Stimulated activated naive CD8-positive, alpha-beta T cell treated with anti-CD3 and anti-CD28 coated beads, Interleukin-15, Interleukin-2, amounts not matched to agents 100 ng/mL and 50 ng/mL, for 24 hours (primary cell): ENCODE data around the gene CELA2A.
"Not testable (repeated sequence)": the region's sequence is repeated elsewhere in the genome, so short reads cannot be mapped to it uniquely, and the experiment has no call there.

Experiments used
- H3K27ac Mint-ChIP-seq: one replicate; pipeline ENCODE4 v1.8.0; 2021; ENCODE audit warnings: mild to moderate bottlenecking, mixed read lengths
- H3K27me3 Mint-ChIP-seq: one replicate; pipeline ENCODE4 v1.8.0; 2021; ENCODE audit warnings: mixed read lengths
- H3K36me3 Mint-ChIP-seq: one replicate; pipeline ENCODE4 v1.8.0; 2021; ENCODE audit warnings: low read depth, mixed read lengths
- H3K4me1 Mint-ChIP-seq: one replicate; pipeline ENCODE4 v1.8.0; 2021; ENCODE audit warnings: low read depth, mixed read lengths
- H3K4me3 Mint-ChIP-seq: one replicate; pipeline ENCODE4 v1.8.0; 2021; ENCODE audit warnings: mild to moderate bottlenecking, mixed read lengths
- H3K9me3 Mint-ChIP-seq: one replicate; pipeline ENCODE4 v1.8.0; 2021; ENCODE audit warnings: mixed read lengths

CELA2A gene

DNA sequence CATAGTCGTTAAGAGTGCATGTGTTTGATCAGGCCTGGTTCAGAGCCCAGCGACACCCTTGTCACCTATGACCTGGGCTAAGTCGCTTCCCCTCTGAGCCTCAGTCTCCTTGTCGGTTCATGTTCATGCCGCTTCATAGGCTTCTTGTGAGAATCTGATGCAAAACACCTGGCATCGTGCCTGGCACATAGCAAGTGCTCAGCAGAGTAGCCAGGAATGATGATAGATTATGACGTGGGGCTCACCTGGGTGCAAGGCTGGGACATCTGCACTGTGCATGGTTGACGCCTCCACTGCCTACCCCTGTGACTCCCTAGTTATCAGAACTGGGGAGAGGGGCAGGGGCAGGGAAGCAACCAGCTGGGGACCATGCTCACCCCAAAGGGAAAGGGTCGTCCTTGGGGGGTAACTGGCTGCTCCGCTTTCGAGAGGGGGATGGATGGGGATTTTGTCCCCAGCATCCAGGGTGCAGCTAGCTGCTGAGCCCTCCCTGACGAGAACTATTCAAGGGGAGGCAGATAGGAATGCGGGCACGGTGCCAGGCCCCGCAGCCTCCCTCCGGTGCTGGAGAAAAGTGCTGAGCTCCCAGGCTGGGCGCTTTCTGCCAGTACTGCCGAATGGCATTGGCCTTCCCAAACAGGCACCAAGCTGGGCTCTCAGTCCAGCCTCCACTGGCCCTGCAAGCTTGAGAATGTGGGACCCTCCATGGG lies 37.6 kb upstream of the CELA2A start:
- Mint-ChIP-seq H3K27ac (no peak overlapping the region), H3K36me3 (peaks cover 33% of the 10 kb centered on the region), H3K4me1 (peaks cover 60% of the 10 kb centered on the region), H3K27me3 (no peaks in the 10 kb centered on the region), H3K9me3 (no peaks in the 10 kb centered on the region), H3K4me3 (no peak overlapping the region)

DNA sequence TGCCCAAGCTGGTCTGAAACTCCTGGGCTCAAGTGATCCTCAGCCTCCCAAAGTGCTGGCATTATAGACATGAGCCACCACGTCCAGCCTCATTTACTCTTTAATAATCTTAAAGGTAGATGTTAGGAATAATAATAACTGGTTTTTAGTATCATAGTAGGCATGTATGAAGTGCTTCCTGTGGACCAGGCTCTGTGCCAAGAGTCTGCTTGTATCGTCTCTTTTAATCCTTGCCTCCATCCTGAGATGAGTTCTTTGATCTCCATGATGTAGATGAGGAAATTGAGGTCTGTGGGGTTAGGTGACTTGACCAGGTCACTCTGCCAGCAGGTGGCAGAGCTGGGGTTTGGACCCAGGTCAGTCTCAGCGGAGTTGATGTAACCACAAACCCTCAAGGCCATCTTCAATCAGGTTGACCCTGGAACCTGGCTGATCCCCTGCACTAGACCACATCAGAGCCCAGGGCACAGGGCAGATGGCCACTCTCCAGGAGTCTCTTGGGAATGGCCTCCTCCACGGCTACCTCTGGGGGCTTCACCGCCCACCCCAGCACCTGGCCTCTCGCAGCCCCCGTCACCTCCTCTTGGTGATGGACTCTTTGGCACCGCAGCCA lies 35.6 kb upstream of the CELA2A start:
- H3K27me3 Mint-ChIP-seq, result no peaks in the 10 kb centered on the region
- H3K4me3 Mint-ChIP-seq, result no peak overlapping the region
- H3K9me3 Mint-ChIP-seq, result no peaks in the 10 kb centered on the region
- peak overlapping the region; percentile 58 for H3K27ac Mint-ChIP-seq
- peaks cover 21% of the 10 kb centered on the region for H3K36me3 Mint-ChIP-seq
- H3K4me1 Mint-ChIP-seq, result peaks cover 40% of the 10 kb centered on the region

DNA sequence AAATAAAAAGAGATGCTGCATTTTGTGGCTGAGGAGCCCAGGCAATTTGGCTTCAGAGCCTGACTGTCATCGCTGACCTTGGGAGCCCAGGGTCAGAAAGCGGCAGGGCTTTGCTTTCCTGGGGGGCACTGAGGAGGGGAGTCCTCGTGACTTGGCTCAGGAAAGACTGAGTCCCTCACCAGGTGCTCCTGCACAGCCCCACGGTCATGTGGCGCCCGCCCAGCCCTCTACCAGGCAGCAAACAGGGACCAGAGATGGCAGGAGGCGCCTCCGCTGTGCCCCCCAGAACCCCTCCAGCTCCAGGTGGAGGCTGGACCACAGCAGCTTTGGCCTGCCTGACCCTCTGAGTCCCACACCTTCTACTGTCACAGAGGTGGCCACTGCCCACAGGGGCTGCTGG lies 33.7 kb upstream of the CELA2A start:
- H3K4me3 Mint-ChIP-seq, result no peak overlapping the region
- H3K27ac Mint-ChIP-seq, result no peak overlapping the region
- no peaks in the 10 kb centered on the region for H3K27me3 Mint-ChIP-seq
- H3K36me3 Mint-ChIP-seq, result peaks cover 27% of the 10 kb centered on the region
- H3K9me3 Mint-ChIP-seq, result no peaks in the 10 kb centered on the region
- H3K4me1 Mint-ChIP-seq, result peaks cover 29% of the 10 kb centered on the region

DNA sequence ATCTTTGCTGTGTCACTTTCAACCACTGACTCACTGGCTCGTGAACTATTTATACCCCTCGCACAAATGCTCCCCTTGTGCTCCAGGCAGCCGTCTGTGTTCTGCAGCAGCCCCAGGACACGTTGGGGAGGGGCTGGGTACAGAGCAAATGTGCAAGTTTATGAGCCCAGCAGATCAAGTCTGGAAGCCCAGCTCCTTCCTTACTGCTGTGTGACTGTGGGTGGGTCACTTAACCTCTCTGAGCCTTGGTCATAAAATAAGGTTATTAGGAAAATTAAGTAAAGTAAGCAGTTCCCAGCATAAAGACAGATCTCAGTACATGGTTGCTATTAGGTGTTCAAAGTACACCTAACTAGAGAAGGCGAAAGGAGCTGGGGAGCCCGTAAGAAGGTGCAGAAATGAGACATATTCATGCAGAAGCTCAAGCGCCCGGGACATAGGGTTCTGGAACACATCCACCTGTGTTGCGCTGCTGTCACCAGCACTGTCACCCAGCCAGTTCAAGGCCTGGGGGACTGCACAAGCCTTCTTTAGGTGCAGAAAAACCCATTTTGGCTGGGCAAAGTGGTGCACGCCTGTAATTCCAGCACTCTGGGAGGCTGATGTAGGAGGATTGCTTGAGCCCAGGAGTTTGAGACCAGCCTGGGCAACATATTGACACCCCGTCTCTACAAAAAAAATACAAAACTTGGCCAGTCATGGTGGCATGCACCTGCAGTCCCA lies 33.0 kb upstream of the CELA2A start:
- Mint-ChIP-seq H3K27me3 (no peaks in the 10 kb centered on the region), H3K9me3 (no peaks in the 10 kb centered on the region), H3K27ac (no peak overlapping the region), H3K36me3 (peaks cover 27% of the 10 kb centered on the region), H3K4me3 (no peak overlapping the region), H3K4me1 (peaks cover 26% of the 10 kb centered on the region)

DNA sequence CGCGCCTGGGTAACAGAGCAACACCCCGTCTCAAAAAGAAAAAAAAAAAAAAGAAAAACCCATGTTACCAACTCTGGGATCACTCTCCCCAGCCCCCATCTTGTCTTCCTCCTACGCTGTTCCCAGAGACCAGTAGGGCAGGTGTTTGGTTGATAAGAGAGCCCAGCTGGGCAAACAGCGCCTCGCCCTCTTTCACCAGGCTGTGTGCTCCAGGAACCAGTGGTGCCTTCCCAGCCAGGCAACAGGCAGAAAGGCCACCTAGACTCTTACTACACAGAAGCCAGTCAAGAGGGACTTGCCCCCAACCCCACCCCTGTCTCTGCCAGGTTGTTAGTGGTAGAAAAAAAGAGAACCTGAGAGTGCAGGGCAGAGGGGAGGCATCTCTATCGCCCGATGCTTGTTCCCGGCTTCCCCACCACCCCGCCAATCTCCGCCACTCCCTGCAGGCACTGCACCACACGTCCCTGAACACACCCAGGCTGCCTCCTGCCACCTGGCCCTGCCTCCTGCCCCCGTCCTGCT lies 32.3 kb upstream of the CELA2A start:
- Mint-ChIP-seq H3K4me1 (peaks cover 21% of the 10 kb centered on the region), H3K27me3 (no peaks in the 10 kb centered on the region), H3K4me3 (no peak overlapping the region), H3K27ac (peak overlapping the region; percentile 45), H3K9me3 (no peaks in the 10 kb centered on the region), H3K36me3 (peaks cover 27% of the 10 kb centered on the region)

DNA sequence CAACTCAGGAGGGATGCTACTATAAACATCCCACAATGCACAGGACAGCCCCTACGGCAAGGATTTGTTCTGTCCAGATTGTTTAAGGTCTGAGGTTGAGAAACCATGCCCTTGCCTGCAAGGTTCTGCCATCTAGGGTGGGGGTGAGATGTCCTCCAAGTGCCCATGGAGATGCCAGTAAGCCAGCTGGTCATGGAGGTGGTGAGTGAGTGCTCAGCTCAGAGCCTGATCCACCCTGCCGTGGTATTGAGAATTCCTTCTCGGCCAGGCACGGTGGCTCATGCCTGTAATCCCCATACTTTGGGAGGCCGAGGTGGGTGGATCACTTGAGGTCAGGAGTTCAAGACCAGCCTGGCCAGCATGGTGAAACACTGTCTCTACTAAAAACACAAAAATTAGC lies 31.6 kb upstream of the CELA2A start:
- H3K36me3 Mint-ChIP-seq, result peaks cover 24% of the 10 kb centered on the region
- H3K4me1 Mint-ChIP-seq, result peaks cover 19% of the 10 kb centered on the region
- no peaks in the 10 kb centered on the region for H3K27me3 Mint-ChIP-seq
- H3K4me3 Mint-ChIP-seq, result no peak overlapping the region
- no peaks in the 10 kb centered on the region for H3K9me3 Mint-ChIP-seq
- no peak overlapping the region for H3K27ac Mint-ChIP-seq

DNA sequence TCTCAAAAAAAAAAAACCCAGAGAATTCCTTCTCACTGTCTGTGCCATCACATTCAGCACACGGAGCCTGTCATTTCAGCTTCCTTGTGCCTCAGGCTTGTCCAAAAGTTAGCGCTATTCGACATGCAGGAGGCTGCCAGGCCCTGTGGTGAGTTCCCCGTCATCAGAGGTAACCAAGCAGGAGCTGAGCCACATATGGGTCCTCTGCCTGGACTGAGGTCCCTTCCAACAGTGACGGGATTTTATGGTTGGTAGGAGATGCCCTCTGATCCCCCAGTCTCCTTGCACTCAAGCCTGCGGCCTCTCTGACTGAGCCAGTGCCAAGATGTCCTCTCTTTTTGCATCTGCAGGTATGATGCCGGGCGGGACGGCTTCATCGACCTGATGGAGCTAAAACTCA lies 31.0 kb upstream of the CELA2A start:
- Mint-ChIP-seq H3K9me3 (no peaks in the 10 kb centered on the region), H3K36me3 (peaks cover 25% of the 10 kb centered on the region), H3K4me1 (peaks cover 16% of the 10 kb centered on the region), H3K27me3 (no peaks in the 10 kb centered on the region), H3K4me3 (no peak overlapping the region), H3K27ac (no peak overlapping the region)

DNA sequence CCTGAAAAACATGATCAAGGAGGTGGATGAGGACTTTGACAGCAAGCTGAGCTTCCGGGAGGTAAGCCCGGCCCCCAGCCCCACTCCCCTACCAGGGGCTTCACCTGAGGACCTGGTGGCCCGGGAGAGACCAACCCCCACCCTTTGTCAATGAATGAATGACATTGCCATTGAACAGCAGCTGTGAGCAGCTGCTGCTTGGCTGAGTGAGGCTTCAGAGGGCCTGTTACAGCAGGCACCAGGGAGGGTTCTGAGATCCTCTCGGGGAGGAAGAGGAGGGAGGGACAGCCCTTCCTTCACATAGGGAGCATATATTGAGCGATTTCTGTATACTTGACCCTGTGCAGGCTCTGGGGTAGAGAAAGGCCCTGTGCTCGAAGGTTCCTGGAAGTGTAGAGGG lies 30.6 kb upstream of the CELA2A start:
- Mint-ChIP-seq H3K4me3 (no peak overlapping the region), H3K9me3 (no peaks in the 10 kb centered on the region), H3K27me3 (no peaks in the 10 kb centered on the region), H3K4me1 (peaks cover 13% of the 10 kb centered on the region), H3K36me3 (peaks cover 22% of the 10 kb centered on the region), H3K27ac (peak overlapping the region; percentile 56)

DNA sequence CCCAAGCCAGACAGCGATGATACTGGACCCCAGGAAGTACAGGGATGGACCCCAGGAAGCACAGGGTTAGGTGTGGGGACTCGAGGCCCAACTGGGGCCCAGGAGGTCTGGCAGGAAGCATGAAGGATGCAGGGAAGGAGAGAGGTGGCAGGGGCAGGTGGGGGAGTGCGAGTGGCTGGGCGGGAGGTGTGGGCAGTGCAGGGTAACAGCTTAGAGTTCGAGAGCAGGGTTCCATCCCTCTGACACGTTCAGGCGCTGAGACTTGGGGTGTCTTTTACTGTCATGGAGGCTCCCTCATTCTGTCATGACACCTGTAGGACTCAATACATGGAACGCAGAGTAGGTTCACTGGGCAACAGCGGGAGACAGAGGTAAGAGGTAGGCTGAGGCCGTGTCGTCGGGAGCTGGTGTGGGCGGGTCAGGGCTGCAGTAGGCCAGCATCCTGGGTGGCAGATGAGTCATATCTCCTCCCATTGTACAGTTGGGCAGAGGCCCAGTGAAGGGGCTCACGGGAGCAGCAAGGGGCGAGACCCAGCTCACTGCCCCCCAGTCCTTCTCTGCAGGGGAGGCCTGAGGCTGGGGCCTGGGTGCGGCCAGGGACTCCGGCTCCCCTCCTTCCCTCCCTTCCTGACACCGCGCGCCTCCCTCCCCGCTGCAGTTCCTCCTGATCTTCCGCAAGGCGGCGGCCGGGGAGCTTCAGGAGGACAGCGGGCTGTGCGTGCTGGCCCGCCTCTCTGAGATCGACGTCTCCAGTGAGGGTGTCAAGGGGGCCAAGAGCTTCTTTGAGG lies 29.8 kb upstream of the CELA2A start:
- H3K36me3 Mint-ChIP-seq, result peaks cover 19% of the 10 kb centered on the region
- H3K4me3 Mint-ChIP-seq, result no peak overlapping the region
- H3K9me3 Mint-ChIP-seq, result no peaks in the 10 kb centered on the region
- peak overlapping the region; percentile 65 for H3K27ac Mint-ChIP-seq
- H3K4me1 Mint-ChIP-seq, result peaks cover 10% of the 10 kb centered on the region
- H3K27me3 Mint-ChIP-seq, result no peaks in the 10 kb centered on the region

DNA sequence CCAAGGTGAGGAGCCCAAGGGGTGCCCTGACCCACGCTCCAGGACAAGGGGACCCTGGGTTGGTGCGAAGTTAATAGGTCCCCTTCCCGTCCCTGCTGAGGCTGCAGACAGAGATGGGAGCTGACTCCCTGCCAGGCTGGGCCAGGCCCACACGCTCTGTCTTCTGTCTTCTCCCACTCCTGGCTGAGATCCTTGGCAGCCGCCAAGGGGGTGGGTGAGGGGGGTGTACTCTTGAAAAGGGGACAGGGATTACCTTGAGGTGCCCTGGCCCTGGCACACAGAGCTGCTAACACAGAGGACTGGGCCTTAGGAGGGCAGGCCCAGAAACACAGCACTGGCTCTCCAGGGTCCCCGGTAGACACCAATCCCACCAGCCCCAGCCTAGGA lies 29.3 kb upstream of the CELA2A start:
- Mint-ChIP-seq H3K27ac (no peak overlapping the region), H3K4me1 (peaks cover 8% of the 10 kb centered on the region), H3K4me3 (no peak overlapping the region), H3K27me3 (no peaks in the 10 kb centered on the region), H3K36me3 (peaks cover 17% of the 10 kb centered on the region), H3K9me3 (no peaks in the 10 kb centered on the region)

DNA sequence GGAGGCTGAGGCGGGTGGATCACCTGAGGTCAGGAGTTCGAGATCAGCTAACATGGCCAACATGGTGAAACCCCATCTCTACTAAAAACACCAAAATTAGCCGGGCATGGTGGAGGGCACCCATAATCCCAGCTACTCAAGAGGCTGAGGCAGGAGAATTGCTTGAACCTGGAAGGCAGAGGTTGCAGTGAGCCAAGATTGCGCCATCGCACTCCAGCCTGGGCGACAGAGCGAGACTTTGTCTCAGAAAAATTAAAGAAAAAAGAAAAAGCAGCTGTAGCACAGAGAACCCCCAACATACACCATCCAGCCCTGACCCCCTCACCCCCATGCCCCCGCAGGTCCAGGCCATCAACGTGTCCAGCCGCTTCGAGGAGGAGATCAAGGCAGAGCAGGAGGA lies 28.3 kb upstream of the CELA2A start:
- not testable (repeated sequence) for H3K27me3 Mint-ChIP-seq, H3K9me3 Mint-ChIP-seq, H3K27ac Mint-ChIP-seq, H3K4me3 Mint-ChIP-seq, H3K4me1 Mint-ChIP-seq
- peaks cover 17% of the 10 kb centered on the region for H3K36me3 Mint-ChIP-seq

DNA sequence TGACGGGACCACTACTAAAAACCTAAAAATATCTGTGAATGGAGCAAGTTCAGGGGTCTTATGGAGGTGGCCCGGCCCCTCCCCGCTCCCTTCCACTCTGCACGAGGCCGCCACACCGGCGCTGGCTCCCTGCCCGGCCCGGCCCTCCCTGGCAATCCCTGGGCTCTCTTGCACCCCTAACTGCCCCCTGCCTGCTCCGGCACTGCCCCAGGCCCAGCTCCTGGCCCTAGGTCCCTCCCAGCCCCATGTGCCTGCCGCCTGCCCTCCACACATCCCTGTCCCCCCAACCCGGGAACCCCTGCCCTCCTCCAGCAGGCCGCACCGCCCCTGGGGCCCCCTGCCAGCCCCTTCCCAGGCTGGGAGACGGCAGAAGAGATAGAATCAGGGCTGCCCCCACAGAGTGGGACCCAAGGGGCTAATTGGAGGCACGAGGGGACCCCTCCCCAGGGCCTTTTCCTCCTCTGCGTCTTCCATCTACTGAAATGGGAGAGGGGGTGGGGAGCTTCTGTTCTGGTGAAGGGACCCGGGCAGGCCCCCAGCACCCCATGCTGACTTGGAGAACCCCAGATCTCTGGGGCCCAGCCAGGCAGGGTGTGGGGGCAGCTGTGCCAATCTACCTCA lies 27.6 kb upstream of the CELA2A start:
- Mint-ChIP-seq H3K27me3 (no peaks in the 10 kb centered on the region), H3K4me1 (peaks cover 8% of the 10 kb centered on the region), H3K27ac (no peak overlapping the region), H3K9me3 (no peaks in the 10 kb centered on the region), H3K36me3 (peaks cover 17% of the 10 kb centered on the region), H3K4me3 (no peak overlapping the region)

DNA sequence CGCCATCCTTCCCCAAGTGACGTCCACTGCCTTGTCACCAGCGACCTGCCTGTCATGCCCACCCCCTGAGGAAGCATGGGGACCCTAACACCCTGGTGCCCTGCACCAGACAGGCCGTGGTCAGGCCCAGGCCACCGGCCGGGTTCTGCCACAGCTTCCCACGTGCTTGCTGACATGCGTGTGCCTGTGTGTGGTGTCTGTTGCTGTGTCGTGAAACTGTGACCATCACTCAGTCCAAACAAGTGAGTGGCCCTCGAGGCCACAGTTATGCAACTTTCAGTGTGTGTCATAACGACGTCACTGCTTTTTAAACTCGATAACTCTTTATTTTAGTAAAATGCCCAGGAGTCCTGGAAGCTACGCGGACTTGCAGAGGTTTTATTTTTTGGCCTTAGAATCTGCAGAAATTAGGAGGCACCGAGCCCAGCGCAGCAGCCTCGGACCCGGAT lies 26.8 kb upstream of the CELA2A start:
- H3K4me3 Mint-ChIP-seq, result no peak overlapping the region
- H3K27ac Mint-ChIP-seq, result no peak overlapping the region
- H3K36me3 Mint-ChIP-seq, result peaks cover 17% of the 10 kb centered on the region
- peaks cover 8% of the 10 kb centered on the region for H3K4me1 Mint-ChIP-seq
- no peaks in the 10 kb centered on the region for H3K27me3 Mint-ChIP-seq
- no peaks in the 10 kb centered on the region for H3K9me3 Mint-ChIP-seq

DNA sequence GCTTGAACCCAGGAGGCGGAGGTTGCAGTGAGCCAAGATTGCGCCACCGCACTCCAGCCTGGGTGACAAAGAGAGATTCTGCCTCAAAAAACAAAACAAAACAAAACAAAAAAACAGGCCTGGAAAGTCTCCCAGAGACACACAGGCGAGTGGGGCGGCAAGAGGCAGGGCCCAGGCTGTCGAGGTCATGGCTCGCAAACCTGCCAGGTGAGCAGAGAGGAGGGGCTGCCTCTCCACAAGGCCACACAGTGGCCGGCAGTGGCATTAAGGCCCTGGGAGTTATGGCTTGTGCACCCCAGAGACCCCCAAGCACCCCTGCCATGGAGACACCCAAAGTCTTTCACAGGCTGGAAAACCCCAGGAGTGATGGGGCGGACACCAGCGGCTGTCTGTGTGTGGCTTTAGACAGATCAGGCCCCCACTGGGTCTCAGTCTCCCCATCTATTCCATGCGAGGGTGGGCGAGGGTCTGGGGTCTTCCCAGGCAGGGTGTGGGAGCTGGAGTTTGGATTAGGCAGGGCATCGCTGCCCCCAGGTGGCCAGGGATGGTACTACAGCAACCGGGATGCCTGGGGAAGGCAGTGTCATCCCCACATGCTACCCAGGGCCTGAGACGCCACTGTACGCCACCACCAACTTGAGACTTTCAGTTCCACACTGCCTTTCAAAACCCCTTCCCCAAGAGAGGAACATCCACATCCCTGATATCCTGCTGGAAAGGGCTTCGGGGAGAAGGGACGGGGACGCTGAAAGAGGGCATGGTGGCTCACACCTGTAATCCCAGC lies 25.6 kb upstream of the CELA2A start:
- Mint-ChIP-seq H3K4me1 (peaks cover 8% of the 10 kb centered on the region), H3K27me3 (no peaks in the 10 kb centered on the region), H3K9me3 (no peaks in the 10 kb centered on the region), H3K4me3 (no peak overlapping the region), H3K36me3 (peaks cover 16% of the 10 kb centered on the region), H3K27ac (no peak overlapping the region)
